Metanephros (tissue), 1 donor: ENCODE measurements around the gene NDST1. TPM values are rescaled to one million over a fixed set of nuclear protein-coding genes. Genes with fewer than 3 reads are reported as not detected.

ENCODE experiments used
- total RNA-seq: library from RNA; depleted of rRNA; stranded (reverse); fragments of >200 nt; gene quantifications from one replicate; pipeline ENCODE4 v1.2.3, GENCODE V29; 2014

The NDST1 gene
- total RNA-seq, result 88.0 TPM

GRCh38 chr5:150507474-150508276 is at the start of gene NDST1:
Gene NDST1 (plus strand): TSS chr5:150508131. CDS start chr5:150521255, 13,124 bp downstream.

Other genes with a start within 250 kb of the NDST1 start
- 14.4 TPM for gene CAMK2A, start 218.4 kb upstream of the NDST1 start, total RNA-seq
- gene ARSI, start 205.2 kb upstream of the NDST1 start, total RNA-seq, result 5.3 TPM
- 22.4 TPM for gene TCOF1, start 150.4 kb upstream of the NDST1 start, total RNA-seq
- gene CD74, start 95.2 kb upstream of the NDST1 start, total RNA-seq, result 619 TPM
- 2,051 TPM for gene RPS14, start 58.4 kb upstream of the NDST1 start, total RNA-seq
- gene SYNPO, start 132.5 kb downstream of the NDST1 start, total RNA-seq, result 24.9 TPM
- 10.7 TPM for gene MYOZ3, start 153.1 kb downstream of the NDST1 start, total RNA-seq
- gene RBM22, start 192.9 kb downstream of the NDST1 start, total RNA-seq, result 41.2 TPM